Activated T-helper 1 cell treated with Interleukin-2 at 50 U/mL for 16 hours (primary cell): Measurements from ENCODE around the gene ECHS1.
"Not testable (repeated sequence)": the region's sequence is repeated elsewhere in the genome, so short reads cannot be mapped to it uniquely, and the experiment has no call there.

Source experiments
- DNase-seq: peaks from one replicate; pipeline ENCODE4 v3.0.0-alpha.2; 2020; ENCODE audit warnings: low read depth

The ECHS1 gene

DNA sequence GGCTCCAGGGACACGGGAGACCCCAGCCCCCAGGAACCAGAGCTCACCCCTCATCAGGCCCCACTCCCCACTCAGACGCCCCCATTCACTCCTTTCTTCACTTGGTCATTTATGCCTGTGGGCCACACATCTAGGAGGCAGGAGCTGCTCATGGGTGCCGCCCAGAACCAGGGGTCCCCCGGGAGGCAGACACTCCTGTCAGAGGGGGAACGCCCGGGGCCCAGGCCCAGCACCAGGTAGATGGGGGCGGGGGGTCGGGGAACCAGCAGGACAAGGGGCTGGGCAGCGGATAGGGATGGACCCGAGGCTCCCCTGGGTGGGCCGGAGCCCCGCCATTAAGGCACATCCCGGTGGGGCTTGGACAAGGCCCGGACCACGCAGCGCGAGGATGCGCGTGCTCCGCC, 48.3 kb downstream of the ECHS1 start:
- no peak for DNase-seq

DNA sequence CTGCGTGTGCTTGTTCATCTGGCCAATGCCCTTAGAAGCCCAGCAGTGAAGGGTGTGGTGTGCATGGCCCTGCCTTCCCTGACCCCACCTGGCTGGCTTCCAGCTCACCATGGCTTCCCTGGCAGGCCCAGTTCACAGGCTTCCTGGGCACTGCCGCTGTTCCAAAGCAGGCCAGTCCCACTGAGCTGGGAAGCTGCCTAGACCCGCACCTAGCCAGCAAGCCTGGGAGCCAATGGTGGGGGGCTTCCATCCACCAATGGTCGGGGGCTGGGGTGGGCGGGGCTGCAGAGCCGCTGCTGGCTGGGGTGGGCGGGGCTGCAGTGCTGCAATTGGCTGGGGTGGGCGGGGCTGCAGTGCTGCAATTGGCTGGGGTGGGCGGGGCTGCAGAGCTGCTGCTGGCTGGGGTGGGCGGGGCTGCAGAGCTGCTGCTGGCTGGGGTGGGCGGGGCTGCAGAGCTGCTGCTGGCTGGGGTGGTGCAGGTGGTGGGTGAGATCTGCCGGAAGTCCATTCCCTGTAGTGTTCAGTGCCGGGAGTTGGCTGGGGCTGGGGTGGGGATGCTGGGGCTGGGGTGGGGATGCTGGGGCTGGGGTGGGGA, 48.9 kb downstream of the ECHS1 start:
- peak; percentile 36 for DNase-seq

DNA sequence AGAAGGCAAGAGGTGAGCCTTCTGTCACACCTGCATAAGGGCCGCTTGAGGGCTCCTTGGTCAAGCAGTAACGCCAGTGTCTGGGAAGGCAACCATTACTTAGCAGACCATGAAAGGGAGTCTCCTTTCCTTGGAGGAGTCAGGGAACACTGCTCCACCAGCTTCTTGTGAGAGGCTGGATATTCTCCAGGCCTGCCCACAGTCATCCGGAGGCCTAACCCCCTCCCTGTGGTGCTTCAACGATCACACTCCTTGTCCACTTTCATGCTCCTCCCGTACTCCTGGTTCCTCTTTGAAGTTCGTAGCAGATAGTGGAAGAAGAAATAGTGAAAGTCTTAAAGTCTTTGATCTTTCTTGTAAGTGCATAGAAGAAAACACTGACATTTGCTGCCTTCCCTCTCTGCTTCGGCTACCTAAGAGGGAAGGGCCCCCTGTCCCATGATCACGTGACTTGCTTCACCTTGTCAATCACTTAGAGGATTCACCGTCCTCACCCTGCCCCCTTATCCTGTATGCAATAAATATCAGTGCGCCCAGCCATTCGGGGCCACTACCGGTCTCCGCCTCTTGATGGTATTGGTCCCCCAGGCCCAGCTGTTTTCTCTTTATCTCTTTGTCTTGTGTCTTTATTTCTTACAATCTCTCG, 51.0 kb downstream of the ECHS1 start:
- DNase-seq: not testable (repeated sequence)

DNA sequence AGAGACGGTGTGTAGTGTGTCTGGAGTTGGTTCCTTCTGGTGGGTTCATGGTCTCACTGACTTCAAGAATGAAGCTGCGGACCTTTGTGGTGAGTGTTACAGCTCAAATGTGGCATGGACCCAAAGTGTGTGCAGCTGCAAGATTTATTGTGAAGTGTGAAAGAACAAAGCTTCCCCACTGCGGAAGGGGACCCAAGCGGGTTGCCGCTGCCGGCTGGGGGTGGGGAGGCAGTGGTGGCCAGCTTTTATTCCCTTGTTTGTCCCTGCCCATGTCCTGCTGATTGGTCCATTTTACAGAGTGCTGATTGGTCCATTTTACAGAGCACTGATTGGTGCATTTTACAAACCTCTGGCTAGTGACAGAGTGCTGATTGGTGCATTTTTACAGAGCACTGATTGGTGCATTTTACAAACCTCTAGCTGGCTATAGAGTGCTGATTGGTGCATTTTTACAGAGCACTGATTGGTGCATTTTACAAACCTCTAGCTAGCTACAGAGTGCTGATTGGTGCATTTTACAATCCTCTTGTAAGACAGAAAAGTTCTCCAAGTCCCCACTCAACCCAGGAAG, 52.2 kb downstream of the ECHS1 start:
- DNase-seq: not testable (repeated sequence)

DNA sequence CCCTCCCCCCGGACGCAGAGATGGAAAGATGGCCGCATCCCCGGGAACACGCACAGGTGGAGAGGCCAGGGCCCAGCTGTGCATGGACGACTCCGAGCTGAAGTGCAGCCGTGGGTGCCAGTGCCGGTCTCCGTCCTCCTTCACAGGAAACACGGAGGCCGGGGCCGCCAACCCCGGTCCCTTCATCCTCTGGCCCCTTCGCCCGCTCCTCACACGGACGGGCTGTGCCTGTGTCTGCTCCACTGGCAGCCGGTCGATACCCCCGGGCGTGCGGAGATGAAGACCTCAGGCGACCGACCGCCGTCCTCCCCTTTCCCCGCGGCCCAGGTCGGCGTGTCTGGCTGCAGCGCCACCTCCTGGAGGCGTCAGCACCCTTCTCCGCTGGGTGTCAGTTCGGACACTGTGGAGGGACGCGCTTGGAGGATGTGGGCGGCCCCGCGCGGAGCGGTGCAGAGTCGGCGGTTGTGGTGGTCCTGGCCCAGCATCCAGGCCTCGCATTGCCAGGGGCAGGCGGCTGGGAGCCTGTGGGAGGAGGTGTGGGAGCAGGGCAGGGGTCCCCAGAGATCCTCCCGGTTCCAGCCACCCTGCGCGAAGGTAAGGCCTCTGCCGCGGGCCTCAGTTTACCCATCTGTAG, 54.5 kb downstream of the ECHS1 start:
- peak; percentile 45 for DNase-seq

DNA sequence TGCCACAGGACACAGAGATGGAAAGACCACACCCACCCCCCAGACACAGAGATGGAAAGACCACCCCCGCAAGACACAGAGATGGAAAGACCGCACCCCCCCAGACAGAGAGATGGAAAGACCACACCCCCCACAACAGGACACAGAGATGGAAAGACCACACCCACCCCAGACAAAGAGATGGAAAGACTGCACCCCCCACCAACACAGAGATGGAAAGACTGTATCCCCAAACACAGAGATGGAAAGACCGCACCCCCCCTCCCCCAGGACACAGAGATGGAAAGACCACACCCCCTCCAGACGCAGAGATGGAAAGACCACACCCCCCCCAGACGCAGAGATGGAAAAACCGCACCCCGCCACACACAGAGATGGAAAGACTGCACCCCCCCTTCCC, 56.4 kb downstream of the ECHS1 start:
- DNase-seq: no peak

DNA sequence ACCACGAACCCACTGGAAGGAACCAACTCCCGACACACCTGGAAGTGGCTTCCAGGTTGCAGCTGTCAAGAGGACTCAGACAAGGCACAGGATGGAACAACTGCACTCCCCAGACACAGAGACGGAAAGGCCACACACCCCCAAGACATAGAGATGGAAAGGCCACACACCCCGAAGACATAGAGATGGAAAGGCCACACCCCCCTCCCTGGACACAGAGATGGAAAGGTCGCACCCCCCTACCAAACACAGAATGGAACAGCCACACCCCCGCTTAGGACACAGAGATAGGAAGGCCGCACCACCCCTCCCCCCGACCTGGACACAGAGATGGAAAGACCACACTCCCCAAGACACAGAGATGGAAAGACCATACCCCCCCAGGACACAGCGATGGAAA, 56.9 kb downstream of the ECHS1 start:
- DNase-seq: no peak

DNA sequence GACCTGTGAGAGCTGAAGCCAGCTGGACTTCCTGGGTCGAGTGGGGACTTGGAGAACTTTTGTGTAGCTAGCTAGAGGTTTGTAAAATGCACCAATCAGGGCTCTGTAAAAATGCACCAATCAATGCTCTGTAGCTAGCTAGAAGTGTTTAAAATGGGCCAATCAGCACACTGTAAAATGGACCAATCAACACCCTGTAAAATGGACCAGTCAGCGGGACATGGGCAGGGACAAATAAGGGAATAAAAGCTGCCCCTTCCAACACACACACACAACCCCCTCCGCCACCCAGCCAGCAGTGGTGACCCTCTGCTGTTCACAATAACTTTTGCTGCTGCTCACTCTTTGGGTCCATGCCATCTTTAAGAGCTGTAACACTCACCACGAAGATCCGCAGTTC, 57.3 kb downstream of the ECHS1 start:
- no peak for DNase-seq

DNA sequence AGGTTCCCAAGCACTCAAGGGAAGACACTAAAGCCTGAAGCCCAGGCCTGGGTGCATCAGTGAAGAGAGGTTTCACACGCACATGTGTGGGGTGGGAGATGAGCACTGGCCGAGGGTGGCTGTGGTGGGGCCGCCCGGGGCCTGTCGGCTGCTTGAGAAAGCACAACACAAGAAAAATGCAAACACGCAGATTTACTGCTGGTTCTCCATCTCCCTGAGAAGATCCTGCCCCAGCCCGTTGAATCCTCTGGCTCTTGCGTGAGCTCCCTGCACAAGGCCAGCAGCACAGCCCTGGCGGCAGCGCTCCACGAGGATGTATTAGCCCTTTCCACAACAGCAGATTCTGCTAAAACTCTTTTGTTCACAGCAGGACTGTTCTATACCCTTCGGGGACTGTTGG, 58.2 kb downstream of the ECHS1 start:
- DNase-seq: no peak

DNA sequence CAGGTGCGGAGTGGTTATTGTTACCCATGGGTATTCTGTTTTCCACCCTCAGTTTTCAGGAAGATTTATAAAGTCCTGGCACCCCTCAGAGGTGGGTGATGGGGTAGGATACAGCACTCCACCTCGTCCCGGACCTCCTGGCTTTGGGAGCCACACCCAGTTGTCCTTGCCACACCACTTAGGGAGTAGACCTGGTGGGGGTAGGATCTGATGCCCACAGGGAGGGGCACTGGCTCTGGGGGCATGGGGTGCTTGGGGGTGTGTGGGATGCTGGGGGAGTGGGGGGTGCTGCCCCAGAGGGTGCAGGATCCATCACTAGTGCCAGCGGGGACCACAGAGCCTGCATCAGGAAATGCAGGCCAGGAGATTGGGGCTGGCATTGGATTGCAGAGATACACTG, 60.0 kb downstream of the ECHS1 start:
- no peak for DNase-seq

DNA sequence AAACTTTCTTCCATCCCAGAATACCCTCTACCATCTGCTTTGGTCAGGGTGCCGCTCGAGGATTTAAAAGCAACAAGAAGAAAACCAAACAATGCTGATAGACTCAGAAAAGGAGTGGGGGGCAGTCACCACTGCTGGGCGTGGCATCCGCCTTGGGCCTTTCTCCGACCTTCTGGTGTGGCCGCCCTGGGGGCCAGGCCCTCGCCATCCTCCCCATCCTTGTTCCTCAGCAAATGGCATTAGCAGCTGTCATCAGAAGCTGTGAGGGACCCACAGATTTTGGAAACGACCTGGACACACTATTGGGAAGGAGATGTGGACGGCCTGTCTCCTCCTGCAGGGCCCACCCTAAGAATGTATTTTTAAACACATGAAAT, 60.4 kb downstream of the ECHS1 start:
- DNase-seq: no peak
